BLaER1 (cell line): ENCODE results near the gene CCDC92.
"Not testable (repeated sequence)": the region's sequence is repeated elsewhere in the genome, so short reads cannot be mapped to it uniquely, and the experiment has no call there.

Source experiments
- H3K27ac ChIP-seq: shearing (Covaris generic); formaldehyde crosslinking; 2 replicates; pipeline ENCODE4 v1.8.1; 2022
- H3K27me3 ChIP-seq: shearing (Covaris generic); formaldehyde crosslinking; 2 replicates; pipeline ENCODE4 v1.8.1; 2022
- H3K36me3 ChIP-seq: shearing (Covaris generic); formaldehyde crosslinking; 2 replicates; pipeline ENCODE4 v1.8.1; 2022
- H3K4me1 ChIP-seq: shearing (Covaris generic); formaldehyde crosslinking; 2 replicates; pipeline ENCODE4 v1.8.1; 2022
- H3K4me2 ChIP-seq: shearing (Covaris generic); formaldehyde crosslinking; 2 replicates; pipeline ENCODE4 v1.8.1; 2022
- H3K4me3 ChIP-seq: shearing (Covaris generic); formaldehyde crosslinking; 2 replicates; pipeline ENCODE4 v1.8.1; 2022
- H3K9ac ChIP-seq: shearing (Covaris generic); formaldehyde crosslinking; 2 replicates; pipeline ENCODE4 v1.8.1; 2022
- H3K9me3 ChIP-seq: shearing (Covaris generic); formaldehyde crosslinking; 2 replicates; pipeline ENCODE4 v1.8.1; 2022
- H4K20me1 ChIP-seq: shearing (Covaris generic); formaldehyde crosslinking; 2 replicates; pipeline ENCODE4 v1.8.1; 2022
- Cebpa-rat ChIP-seq: shearing (Covaris generic); IDR thresholded peaks from 2 replicates; pipeline ENCODE4 v1.8.1; 2022

Gene CCDC92

DNA sequence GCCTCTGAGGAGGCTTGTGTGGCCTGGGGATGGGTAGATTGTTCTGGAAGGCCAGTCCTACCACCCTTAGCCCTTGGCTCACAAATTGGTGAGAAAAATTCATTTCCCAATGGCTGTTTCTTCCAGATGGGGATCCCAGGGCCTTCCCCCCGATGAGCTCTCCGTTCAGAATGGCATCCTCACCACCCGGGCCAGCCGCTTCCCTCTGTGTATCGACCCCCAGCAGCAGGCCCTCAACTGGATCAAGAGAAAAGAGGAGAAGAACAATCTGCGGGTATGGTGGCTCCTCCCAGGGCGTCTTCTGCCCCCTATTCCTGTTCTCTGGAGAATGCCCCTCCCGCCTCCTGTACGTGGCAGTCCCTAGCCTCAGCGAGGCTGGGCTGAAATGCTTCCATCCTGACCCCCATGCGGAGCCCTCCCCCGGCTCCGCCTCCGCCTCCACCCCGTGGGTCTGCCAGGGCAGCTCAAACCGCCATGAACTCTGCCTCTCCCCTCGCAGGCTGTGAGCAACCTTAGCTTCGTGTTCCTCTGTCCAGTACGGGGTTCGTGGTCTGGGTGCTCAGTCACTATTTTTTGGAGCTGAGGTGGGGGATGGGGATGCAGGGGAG, 57.8 kb downstream of the CCDC92 start:
- H4K20me1 ChIP-seq, result no peaks in the 10 kb centered on the region
- H3K4me3 ChIP-seq, result no peak overlapping the region
- no peak for TF ChIP-seq Cebpa-rat
- no peak overlapping the region for H3K27ac ChIP-seq
- no peaks in the 10 kb centered on the region for H3K36me3 ChIP-seq
- no peaks in the 10 kb centered on the region for H3K9me3 ChIP-seq
- peaks cover 12% of the 10 kb centered on the region for H3K4me1 ChIP-seq
- no peak overlapping the region for H3K4me2 ChIP-seq
- H3K9ac ChIP-seq, result no peak overlapping the region
- no peaks in the 10 kb centered on the region for H3K27me3 ChIP-seq

DNA sequence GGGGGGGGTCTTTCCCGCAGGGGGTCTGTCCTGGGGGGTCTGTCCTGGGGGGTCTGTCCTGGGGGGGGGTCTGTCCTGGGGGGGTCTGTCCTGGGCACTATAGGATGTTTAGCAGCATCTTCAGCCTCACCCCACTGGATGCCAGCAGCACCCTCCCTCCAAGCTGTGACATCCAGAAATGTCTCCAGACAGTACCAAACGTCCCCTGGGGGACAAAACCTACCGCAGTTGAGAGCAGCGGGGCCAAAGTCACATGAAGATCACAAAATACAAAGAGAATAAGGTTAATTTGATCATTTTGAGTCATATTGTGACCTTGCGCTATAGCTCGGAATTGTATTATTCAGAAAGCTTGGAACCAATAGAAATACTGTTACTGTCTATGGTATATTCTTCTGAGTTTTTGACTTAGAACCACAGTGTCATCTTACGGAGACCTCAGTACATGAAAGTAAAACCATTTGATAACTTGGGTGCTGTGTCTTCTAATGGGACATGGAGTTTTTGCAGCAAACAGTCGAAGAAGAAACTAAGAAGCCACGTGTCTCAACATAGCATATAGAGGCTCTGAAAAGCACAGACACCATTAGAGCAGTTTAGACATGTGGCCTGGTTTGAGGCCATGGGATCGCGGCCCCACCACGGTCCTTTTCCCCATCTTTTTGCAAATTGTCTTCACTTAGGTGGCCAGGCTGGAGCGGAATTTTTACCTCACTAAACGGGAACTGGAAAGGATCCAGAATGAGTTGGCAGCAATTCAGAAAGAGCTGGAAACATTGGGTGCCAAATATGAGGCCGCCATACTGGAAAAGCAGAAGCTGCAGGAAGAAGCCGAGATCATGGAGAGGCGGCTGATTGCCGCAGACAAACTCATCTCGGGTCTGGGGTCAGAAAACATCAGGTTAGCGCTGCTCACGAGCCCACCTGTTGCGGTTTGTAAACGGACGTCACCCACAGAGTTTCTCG, 59.9 kb downstream of the CCDC92 start:
- no peak overlapping the region for H3K4me3 ChIP-seq
- H3K9ac ChIP-seq, result no peak overlapping the region

DNA sequence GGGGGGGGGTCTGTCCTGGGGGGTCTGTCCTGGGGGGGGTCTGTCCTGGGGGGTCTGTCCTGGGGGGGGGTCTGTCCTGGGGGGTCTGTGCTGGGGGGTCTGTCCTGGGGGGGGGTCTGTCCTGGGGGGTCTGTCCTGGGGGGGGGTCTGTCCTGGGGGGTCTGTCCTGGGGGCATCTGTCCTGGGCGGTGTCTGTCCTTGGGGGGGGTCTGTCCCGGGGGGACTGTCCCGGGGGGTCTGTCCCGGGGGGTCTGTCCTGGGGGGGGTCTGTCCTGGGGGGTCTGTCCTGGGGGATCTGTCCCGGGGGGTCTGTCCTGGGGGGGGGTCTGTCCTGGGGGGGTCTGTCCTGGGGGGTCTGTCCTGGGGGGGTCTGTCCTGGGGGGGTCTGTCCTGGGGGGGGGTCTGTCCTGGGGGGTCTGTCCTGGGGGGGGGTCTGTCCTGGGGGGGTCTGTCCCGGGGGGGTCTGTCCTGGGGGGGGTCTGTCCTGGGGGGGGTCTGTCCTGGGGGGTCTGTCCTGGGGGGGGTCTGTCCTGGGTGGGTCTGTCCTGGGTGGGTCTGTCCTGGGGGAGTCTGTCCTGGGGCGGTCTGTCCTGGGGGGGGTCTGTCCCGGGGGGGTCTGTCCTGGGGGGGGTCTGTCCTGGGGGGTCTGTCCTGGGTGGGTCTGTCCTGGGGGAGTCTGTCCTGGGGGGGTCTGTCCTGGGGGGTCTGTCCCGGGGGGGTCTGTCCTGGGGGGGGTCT, 60.8 kb downstream of the CCDC92 start:
- H3K4me1 ChIP-seq, H3K36me3 ChIP-seq, H3K4me3 ChIP-seq, H3K9ac ChIP-seq, H3K4me2 ChIP-seq, H4K20me1 ChIP-seq, H3K27ac ChIP-seq, H3K9me3 ChIP-seq, H3K27me3 ChIP-seq: not testable (repeated sequence)

More for the DNA sequence above, 59.9 kb downstream of the CCDC92 start:
- H3K4me2 ChIP-seq, result no peak overlapping the region
- TF ChIP-seq Cebpa-rat, result no peak
- H3K4me1 ChIP-seq, result peaks cover 10% of the 10 kb centered on the region; the same call in 1 of the 2 replicates
- no peaks in the 10 kb centered on the region for H3K36me3 ChIP-seq
- no peaks in the 10 kb centered on the region for H3K27me3 ChIP-seq
- H3K9me3 ChIP-seq, result no peaks in the 10 kb centered on the region
- H3K27ac ChIP-seq, result no peak overlapping the region
- no peaks in the 10 kb centered on the region for H4K20me1 ChIP-seq

DNA sequence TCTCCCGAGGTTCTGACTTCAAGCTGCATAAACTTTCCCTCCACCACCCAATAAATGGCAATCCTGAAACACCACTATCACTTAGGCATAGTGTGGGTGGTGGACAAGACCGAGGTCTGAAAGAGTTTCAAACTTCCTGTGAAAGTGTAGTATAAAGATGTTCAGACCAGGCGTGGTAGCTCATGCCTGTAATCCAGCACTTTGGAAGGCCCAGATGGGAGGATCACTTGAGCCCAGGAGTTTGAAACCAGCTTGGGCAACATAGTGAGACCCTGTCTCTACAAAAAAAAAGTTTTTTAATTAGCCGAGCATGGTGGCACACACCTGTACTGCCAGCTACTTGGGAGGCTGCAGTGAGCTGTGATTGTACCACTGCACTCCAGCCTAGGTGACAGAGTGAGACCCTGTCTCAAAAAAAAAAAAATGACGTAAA, 61.9 kb downstream of the CCDC92 start:
- Histone ChIP-seq H3K9ac (no peak overlapping the region), H3K4me1 (peaks cover 10% of the 10 kb centered on the region; the same call in 1 of the 2 replicates), H4K20me1 (no peaks in the 10 kb centered on the region), H3K27ac (no peak overlapping the region), H3K4me3 (no peak overlapping the region), H3K36me3 (no peaks in the 10 kb centered on the region), H3K9me3 (no peaks in the 10 kb centered on the region), H3K4me2 (no peak overlapping the region), H3K27me3 (no peaks in the 10 kb centered on the region)
- TF ChIP-seq Cebpa-rat, result no peak

DNA sequence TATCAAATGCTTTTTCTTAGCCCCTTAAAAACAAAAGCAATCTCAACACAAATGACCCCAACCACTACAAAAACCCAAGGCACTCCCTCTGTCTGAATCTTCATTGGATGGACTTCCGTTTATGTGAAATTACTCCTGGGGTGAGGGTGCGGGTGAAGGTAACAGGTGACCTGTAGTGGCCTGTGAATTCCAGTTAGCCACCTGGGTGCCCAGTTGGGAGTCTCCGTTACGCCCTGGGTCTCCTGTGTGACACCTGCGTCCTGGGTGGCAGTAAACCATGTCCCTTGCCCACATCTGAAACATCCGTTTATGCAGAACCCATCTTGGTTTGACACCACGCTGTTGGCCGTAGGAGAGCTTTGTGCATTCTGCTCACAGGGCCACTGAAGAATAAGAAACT, 62.6 kb downstream of the CCDC92 start:
- no peaks in the 10 kb centered on the region for H3K27me3 ChIP-seq
- no peaks in the 10 kb centered on the region for H3K9me3 ChIP-seq
- peaks cover 10% of the 10 kb centered on the region; the same call in 1 of the 2 replicates for H3K4me1 ChIP-seq
- H3K4me2 ChIP-seq, result no peak overlapping the region
- H3K36me3 ChIP-seq, result no peaks in the 10 kb centered on the region
- H3K9ac ChIP-seq, result no peak overlapping the region
- TF ChIP-seq Cebpa-rat, result no peak
- H3K4me3 ChIP-seq, result no peak overlapping the region
- no peaks in the 10 kb centered on the region for H4K20me1 ChIP-seq
- no peak overlapping the region for H3K27ac ChIP-seq

DNA sequence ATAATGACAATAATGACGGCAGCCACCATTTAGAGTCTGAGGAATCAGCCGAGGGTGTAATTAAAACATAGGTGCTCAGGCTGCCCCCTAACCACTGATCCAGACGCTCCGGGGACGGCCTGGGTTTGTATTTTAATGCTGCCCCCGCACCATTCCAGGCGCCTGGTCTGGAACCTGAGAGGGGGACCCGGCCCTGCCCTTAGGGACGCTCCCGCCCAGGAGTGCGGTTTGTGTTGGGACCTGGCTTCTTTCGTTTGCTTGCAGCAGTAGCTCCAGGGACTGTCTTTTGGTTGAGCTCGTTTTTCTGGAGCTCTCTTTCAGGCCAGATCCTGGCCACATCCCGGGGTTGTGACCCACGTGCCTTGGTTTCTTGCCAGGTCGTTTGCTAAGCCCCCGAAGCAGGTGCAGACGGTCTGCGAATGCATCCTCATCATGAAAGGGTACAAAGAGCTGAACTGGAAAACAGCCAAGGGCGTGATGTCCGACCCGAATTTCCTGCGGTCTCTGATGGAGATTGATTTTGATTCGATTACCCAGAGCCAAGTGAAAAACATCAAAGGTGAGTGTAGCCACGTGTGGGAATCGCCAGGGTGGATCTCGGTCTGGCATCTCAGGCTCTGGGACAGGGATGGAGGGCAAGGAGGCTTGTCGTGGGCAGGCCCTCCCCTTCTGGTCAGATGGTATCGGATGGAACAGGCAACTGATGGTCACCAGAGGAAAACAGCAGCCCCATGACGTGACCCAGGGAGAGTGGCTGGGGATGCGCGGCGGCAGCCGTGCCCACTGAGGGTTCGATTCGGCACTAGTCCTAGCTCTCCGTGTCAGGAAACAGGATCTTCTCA, 63.5 kb downstream of the CCDC92 start:
- peaks cover 14% of the 10 kb centered on the region; the same call in 1 of the 2 replicates for H3K4me1 ChIP-seq
- no peaks in the 10 kb centered on the region for H3K27me3 ChIP-seq
- H3K4me2 ChIP-seq, result no peak overlapping the region
- no peak overlapping the region for H3K4me3 ChIP-seq
- H3K9me3 ChIP-seq, result no peaks in the 10 kb centered on the region
- no peak overlapping the region for H3K9ac ChIP-seq
- no peaks in the 10 kb centered on the region for H3K36me3 ChIP-seq
- no peak for TF ChIP-seq Cebpa-rat
- H3K27ac ChIP-seq, result no peak overlapping the region
- H4K20me1 ChIP-seq, result no peaks in the 10 kb centered on the region

DNA sequence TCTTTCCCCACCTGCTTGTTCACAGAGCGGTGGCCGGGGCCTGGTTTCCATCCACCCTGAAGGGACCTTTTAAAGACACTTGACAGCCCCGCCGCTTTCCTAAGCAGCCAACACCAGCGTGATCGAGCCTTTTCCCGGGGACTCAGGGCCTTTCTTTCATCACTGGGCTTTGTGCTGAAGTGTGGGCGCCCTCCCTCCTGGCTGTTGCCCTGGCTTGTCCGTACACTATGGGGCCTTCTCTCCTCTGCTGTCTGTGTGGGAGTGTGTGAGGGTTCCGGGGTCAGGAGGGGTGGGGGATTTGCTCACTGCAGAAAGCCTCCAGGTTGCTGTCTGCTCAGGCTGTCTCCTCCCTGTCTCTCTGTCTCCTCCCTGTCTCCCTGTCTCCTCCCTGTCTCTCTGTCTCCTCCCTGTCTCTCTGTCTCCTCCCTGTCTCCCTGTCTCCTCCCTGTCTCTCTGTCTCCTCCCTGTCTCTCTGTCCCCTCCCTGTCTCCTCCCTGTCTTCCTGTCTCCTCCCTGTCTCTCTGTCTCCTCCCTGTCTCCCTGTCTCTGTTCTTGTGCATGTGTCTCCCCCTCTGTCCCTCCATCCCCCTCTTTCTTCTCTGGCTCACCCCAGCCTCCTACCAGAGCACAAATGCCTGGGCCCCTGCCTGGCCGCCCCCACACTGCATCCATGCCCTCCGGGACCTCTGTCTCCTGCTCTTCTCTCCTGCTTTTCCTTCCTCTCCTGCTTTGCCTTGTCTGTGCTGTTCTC, 64.7 kb downstream of the CCDC92 start:
- no peaks in the 10 kb centered on the region for H3K36me3 ChIP-seq
- no peaks in the 10 kb centered on the region for H4K20me1 ChIP-seq
- H3K4me2 ChIP-seq, result no peak overlapping the region
- H3K9me3 ChIP-seq, result no peaks in the 10 kb centered on the region
- H3K27ac ChIP-seq, result no peak overlapping the region
- peaks cover 17% of the 10 kb centered on the region; the same call in 1 of the 2 replicates for H3K4me1 ChIP-seq
- H3K4me3 ChIP-seq, result no peak overlapping the region
- H3K9ac ChIP-seq, result no peak overlapping the region
- no peak for TF ChIP-seq Cebpa-rat
- no peaks in the 10 kb centered on the region for H3K27me3 ChIP-seq

DNA sequence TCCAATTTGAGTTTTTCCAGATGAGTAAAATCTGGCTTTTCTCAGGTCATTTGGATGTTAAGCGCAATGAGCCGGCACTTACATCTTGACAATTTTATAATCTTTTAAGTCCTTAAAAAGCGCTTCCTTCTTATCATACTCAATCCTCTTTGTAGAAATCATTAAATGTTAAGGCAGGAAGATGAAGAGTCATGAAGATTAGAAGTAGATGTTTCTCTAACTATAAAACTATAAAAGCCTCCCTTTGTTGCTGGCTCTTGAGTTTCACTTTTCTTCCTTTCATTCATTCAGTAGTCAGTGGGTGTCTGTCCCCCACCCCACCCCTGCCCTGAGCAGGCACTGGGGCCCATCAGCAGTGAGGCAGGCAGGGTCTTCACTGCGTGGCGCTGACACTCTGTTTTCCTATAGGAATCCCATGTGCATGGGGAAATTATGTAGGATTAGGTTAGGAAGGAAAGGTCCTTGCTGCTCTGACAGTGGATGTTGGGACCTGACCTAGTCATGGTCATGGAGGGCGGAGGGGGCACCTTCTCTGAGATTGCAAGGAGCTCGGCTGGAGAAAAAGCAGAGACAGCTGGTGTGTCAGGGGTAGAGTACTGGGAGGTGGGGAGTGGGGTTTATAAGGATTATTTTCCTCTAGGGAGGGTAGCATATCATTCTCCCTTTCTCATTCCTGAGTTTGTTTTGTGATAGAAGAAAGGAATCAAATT, 65.8 kb downstream of the CCDC92 start:
- H3K4me3 ChIP-seq, result no peak overlapping the region
- no peak overlapping the region for H3K4me2 ChIP-seq
- no peaks in the 10 kb centered on the region for H4K20me1 ChIP-seq
- no peak overlapping the region for H3K9ac ChIP-seq
- H3K9me3 ChIP-seq, result no peaks in the 10 kb centered on the region
- no peak overlapping the region for H3K27ac ChIP-seq
- TF ChIP-seq Cebpa-rat, result no peak
- H3K4me1 ChIP-seq, result peaks cover 17% of the 10 kb centered on the region; the same call in 1 of the 2 replicates
- H3K36me3 ChIP-seq, result no peaks in the 10 kb centered on the region
- H3K27me3 ChIP-seq, result no peaks in the 10 kb centered on the region
